Naive thymus-derived CD8-positive, alpha-beta T cell (primary cell): ENCODE data around the gene PLXNA1. TPM values are rescaled to one million over a fixed set of nuclear protein-coding genes. Genes with fewer than 3 reads are reported as not detected.
A peak's percentile ranks its signal among the peaks of the same experiment; 100 is the strongest.

Source experiments
- ATAC-seq, 2 donors: fragments of 150-1000 bp; cut with Tn5 transposase in 1 of 2; sonication (Bioruptor Pico), chemical (Tn5 transposase) in 1 of 2; 1 replicate in 1 of 2; 2 replicates in 1 of 2; pipeline ENCODE4 v1.10.0; 2021; ENCODE audit warnings: mild to moderate bottlenecking in 2 of 2, moderate library complexity in 2 of 2
- POLR2A ChIA-PET: fragments of 350-600 bp; sonication (Branson Sonifier 250); formaldehyde crosslinking; loops from one replicate; lab custom pipeline; 2021; ENCODE audit warnings: antibody characterized with exemption; lab: Charles Lee
- DNase-seq, 10 donors: peaks; one replicate each; pipeline versions ENCODE4 v3.0.0 to v3.0.0-alpha.2; 2020 to 2022
- H3K27ac Mint-ChIP-seq, 10 donors: one replicate each; pipeline ENCODE4 v1.8.0; 2020 to 2022; ENCODE audit warnings: mild to moderate bottlenecking in 10 of 10, mixed read lengths in 10 of 10, moderate library complexity in 4 of 10, inconsistent platforms in 1 of 10
- H3K27me3 Mint-ChIP-seq, 5 donors: one replicate each; pipeline ENCODE4 v1.8.0; 2021 to 2022; ENCODE audit warnings: mixed read lengths in 5 of 5
- H3K36me3 Mint-ChIP-seq, 3 donors: one replicate each; pipeline ENCODE4 v1.8.0; 2020 to 2022; ENCODE audit warnings: mixed read lengths in 3 of 3, mild to moderate bottlenecking in 2 of 3, inconsistent platforms in 1 of 3
- H3K4me1 Mint-ChIP-seq, 4 donors: one replicate each; pipeline ENCODE4 v1.8.0; 2021 to 2022; ENCODE audit warnings: mixed read lengths in 4 of 4
- H3K4me3 Mint-ChIP-seq, 10 donors: one replicate each; pipeline ENCODE4 v1.8.0; 2020 to 2022; ENCODE audit warnings: mild to moderate bottlenecking in 10 of 10, mixed read lengths in 10 of 10, moderate library complexity in 6 of 10, inconsistent platforms in 1 of 10
- H3K9me3 Mint-ChIP-seq, 9 donors: one replicate each; pipeline ENCODE4 v1.8.0; 2020 to 2022; ENCODE audit warnings: mixed read lengths in 9 of 9, mild to moderate bottlenecking in 3 of 9, inconsistent platforms in 1 of 9, moderate library complexity in 1 of 9
- polyA plus RNA-seq, 3 donors: library from polyadenylated mRNA; unstranded; fragments of 300-500 nt; fragmentation: Illumina TruSeq; gene quantifications; one replicate each; pipeline ENCODE4 v1.2.3, GENCODE V29; 2021
- total RNA-seq, 8 experiments: library from RNA in 2 of 8; stranded (reverse) in 2 of 8; gene quantifications; one replicate each; pipeline ENCODE4 v1.2.3 and lab custom pipeline; 2021 to 2026

The PLXNA1 gene
- total and polyA plus RNA-seq, 5 experiments from 2014 or later: 0.20 to 15.8 (median 0.59) TPM

DNA sequence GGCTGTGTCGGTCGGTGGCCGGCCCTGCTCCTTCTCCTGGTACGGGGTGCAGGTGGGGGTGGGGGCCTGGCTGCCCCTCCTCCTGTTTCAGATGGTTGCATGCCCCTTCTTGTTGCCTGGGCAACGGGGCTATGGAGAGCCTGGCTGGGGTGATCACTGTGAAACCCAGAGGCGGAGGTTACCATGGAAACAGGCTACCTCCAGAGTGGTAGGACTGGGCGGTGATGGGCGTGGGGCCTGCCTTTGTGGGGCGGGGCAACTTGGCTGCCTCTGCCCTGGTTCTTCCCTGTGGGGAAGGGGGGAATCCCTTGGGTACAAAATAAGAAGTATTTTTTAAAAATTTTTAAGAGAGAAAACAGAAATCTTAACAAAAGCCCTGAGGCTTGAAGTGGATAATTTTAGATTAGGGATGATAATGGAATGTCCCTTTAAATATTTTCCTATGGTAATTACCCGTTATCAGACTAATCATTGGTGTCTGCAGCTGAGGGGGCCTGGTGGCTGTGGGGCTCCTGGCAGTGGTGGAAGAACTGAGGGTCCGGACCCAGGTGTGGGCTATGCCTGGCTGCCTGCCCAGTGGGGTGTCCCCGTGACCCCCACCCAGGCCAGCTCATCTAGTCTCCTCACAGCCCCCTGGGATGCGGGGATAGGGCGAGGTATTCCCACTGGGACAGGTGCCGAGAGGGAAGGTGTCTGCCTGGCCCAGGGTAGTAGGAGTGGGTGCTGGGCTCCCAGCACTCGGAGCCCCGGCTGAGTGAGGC is 32.5 kb downstream of the PLXNA1 start:
- Mint-ChIP-seq H3K9me3 (no peaks in the 10 kb centered on the region), H3K36me3 (peaks cover 0 to 10% (median 7%) of the 10 kb centered on the region in 3 donors), H3K27ac (no peak overlapping the region), H3K27me3 (no peaks in the 10 kb centered on the region), H3K4me3 (no peak overlapping the region), H3K4me1 (no peaks in the 10 kb centered on the region)
- ATAC-seq (no peak), DNase-seq (no peak)
- POLR2A ChIA-PET: no interaction called here

DNA sequence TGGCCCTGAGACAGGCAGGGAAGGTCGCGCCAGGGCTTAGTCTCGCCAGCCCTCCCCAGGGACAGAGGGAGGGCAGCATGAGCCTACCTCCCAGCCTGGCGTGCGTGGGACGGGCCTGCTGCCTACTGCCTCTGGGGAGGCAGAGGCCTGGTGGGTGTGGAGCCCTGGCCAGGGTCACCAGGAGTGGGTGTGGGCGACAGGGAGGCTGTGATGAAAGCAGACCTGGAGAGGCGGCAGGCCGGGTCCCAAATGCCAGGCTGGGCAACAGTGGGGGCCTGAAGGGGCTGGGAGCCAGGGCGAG is 33.1 kb downstream of the PLXNA1 start:
- H3K36me3 Mint-ChIP-seq: peaks cover 0 to 10% (median 7%) of the 10 kb centered on the region in 3 donors
- H3K27me3 Mint-ChIP-seq: no peaks in the 10 kb centered on the region
- H3K4me1 Mint-ChIP-seq: no peaks in the 10 kb centered on the region
- DNase-seq (no peak), ATAC-seq (no peak)
- no peak overlapping the region for H3K4me3 Mint-ChIP-seq
- POLR2A ChIA-PET: no interaction called here
- no peaks in the 10 kb centered on the region for H3K9me3 Mint-ChIP-seq
- no peak overlapping the region for H3K27ac Mint-ChIP-seq

DNA sequence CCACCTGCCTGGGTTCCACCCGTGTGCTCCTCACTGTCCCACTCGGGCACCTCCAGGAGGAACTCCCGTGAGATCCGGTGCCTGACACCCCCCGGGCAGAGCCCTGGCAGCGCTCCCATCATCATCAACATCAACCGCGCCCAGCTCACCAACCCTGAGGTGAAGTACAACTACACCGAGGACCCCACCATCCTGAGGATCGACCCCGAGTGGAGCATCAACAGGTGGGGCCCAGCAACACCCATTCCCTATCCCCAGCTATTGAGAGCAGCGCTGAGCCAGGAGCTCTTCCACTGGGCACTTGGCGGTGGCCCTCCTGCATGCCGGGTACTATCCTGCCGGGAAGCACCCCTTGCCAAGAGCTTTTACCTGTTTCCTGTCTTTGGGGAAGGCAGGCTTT is 33.5 kb downstream of the PLXNA1 start:
- Mint-ChIP-seq H3K36me3 (peaks cover 0 to 10% (median 7%) of the 10 kb centered on the region in 3 donors), H3K27me3 (no peaks in the 10 kb centered on the region), H3K9me3 (no peaks in the 10 kb centered on the region), H3K4me3 (no peak overlapping the region), H3K27ac (no peak overlapping the region), H3K4me1 (no peaks in the 10 kb centered on the region)
- no peak for ATAC-seq
- POLR2A ChIA-PET: no interaction called here
- DNase-seq: no peak

DNA sequence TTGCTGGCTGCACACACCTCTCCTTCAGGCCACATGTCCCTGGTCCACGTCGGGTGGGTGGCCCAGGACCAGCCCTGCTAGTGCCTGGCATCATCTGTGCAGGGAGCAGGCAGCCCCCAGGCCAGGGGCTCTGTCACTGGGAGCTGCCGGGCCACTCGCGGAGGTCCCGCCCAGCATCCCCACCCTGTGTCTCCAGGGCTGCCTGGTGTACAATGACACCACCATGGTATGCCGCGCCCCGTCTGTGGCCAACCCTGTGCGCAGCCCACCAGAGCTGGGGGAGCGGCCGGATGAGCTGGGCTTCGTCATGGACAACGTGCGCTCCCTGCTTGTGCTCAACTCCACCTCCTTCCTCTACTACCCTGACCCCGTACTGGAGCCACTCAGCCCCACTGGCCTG is 34.3 kb downstream of the PLXNA1 start:
- Mint-ChIP-seq H3K4me3 (no peak overlapping the region), H3K27me3 (no peaks in the 10 kb centered on the region), H3K4me1 (no peaks in the 10 kb centered on the region), H3K9me3 (no peaks in the 10 kb centered on the region), H3K27ac (no peak overlapping the region), H3K36me3 (peaks cover 0 to 10% (median 7%) of the 10 kb centered on the region in 3 donors)
- ATAC-seq: no peak
- POLR2A ChIA-PET: no interaction called here
- DNase-seq: no peak

DNA sequence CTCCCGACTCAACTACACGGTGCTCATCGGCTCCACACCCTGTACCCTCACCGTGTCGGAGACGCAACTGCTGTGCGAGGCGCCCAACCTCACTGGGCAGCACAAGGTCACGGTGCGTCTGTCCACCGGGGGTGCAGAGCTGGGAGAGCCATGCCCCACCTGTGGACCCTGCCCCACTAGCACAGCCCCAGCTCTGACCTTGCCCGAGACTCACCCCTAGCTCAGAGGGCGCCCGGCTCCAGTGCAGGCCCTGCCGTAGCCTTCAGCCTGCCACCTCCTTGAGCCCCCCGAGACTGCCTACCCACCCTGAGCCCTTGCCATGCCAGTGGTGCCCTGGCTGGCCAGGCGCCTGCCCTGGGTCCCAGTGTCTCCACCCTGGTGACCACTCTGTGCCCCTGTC is 34.9 kb downstream of the PLXNA1 start:
- Mint-ChIP-seq H3K4me1 (no peaks in the 10 kb centered on the region), H3K27me3 (no peaks in the 10 kb centered on the region), H3K27ac (no peak overlapping the region), H3K4me3 (no peak overlapping the region), H3K36me3 (peaks cover 0 to 10% (median 7%) of the 10 kb centered on the region in 3 donors), H3K9me3 (no peaks in the 10 kb centered on the region)
- DNase-seq: no peak
- POLR2A ChIA-PET: no interaction called here
- no peak for ATAC-seq

DNA sequence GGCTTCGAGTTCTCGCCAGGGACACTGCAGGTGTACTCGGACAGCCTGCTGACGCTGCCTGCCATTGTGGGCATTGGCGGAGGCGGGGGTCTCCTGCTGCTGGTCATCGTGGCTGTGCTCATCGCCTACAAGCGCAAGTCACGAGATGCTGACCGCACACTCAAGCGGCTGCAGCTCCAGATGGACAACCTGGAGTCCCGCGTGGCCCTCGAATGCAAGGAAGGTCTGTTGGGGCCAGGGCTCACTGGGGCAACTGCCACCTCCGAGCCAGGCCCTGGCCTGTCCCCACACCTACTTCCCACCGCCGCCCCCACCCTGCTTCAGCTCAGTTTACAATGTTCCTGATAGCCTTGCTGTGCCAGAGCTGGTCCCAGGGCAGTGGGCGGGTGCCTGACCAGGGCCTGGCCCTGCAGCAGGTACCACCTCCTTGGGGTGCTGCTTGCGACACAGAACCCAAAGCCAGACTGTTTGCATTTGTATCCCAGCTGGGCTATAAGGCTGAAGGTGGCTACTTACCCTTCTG is 35.5 kb downstream of the PLXNA1 start:
- H3K36me3 Mint-ChIP-seq: peaks cover 0 to 10% (median 7%) of the 10 kb centered on the region in 3 donors
- ATAC-seq: no peak
- H3K9me3 Mint-ChIP-seq: no peaks in the 10 kb centered on the region
- DNase-seq: no peak
- H3K4me3 Mint-ChIP-seq: no peak overlapping the region
- no peaks in the 10 kb centered on the region for H3K27me3 Mint-ChIP-seq
- H3K4me1 Mint-ChIP-seq: no peaks in the 10 kb centered on the region
- no peak overlapping the region for H3K27ac Mint-ChIP-seq
- POLR2A ChIA-PET: no interaction called here

DNA sequence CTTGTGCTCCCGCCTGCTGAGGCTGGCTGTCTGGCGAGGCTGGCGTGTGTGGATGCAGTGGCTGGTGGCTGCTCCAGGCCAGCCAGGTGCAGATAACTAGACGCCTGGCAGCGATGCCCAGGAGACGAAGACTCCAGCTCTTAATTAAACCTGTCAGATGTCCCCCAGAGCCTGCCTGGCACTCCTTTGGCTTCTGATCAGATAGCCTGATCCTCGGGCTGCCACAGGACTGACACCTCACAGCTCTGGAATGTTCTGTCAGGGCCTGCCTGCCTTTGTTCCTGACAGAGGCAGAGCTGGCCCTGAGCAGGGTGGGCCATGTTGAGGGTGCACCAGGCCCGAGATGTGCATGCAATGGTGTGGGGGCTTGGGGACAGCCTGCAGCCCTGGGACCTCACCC is 36.5 kb downstream of the PLXNA1 start:
- no peaks in the 10 kb centered on the region for H3K4me1 Mint-ChIP-seq
- POLR2A ChIA-PET: no interaction called here
- no peak overlapping the region for H3K27ac Mint-ChIP-seq
- H3K27me3 Mint-ChIP-seq: no peaks in the 10 kb centered on the region
- DNase-seq (no peak), ATAC-seq (no peak)
- no peaks in the 10 kb centered on the region for H3K9me3 Mint-ChIP-seq
- H3K4me3 Mint-ChIP-seq: no peak overlapping the region
- H3K36me3 Mint-ChIP-seq: peaks cover 0 to 12% (median 7%) of the 10 kb centered on the region in 3 donors

DNA sequence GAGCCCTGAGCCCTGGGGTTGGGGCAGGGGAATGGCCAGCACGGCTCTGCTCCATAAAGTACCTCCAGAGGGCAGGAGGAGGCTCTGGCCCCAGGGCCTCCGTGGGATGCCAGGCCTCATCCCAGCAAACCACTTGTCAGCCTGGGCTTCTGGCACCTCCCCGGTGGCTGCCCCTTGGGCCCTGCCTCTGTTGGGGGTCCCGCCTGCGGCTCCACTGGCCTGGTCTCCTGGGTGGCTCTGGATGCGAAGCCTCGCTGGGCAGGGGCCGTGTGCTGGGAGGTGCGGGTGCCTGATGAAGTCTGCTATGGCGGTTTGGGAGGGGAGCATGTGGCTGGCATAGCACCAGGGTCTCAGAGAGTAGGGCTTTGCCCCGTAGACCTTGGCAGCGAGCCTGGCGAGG is 37.6 kb downstream of the PLXNA1 start:
- H3K4me3 Mint-ChIP-seq: no peak overlapping the region
- H3K27ac Mint-ChIP-seq: no peak overlapping the region
- H3K27me3 Mint-ChIP-seq: no peaks in the 10 kb centered on the region
- ATAC-seq: no peak
- H3K4me1 Mint-ChIP-seq: peaks cover 0 to 2% (median 0%) of the 10 kb centered on the region in 4 donors
- peaks cover 0 to 6% (median 4%) of the 10 kb centered on the region in 3 donors for H3K36me3 Mint-ChIP-seq
- DNase-seq: no peak
- POLR2A ChIA-PET: no interaction called here
- H3K9me3 Mint-ChIP-seq: no peaks in the 10 kb centered on the region

DNA sequence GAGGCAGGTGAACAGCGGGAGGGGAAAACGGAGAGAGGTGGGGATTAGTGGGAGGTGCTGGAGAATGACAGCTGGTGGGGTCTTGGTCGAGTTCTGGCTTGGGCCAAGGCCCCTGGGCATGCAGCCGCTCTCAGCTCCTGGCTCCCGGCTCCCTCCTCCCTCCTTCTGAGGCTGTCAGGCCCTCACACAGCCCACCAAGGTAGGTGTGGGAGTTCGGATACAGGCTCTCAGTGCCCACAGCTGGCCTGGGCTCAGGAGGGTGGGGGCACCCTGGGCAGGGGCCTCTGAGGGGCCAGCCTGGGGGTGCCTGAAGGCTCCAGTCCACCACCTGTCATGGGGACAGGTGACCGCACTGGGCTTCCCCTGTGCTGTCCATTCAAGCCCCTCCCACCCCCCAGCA is 39.9 kb downstream of the PLXNA1 start:
- Mint-ChIP-seq H3K27ac (no peak overlapping the region), H3K36me3 (peaks cover 0 to 3% (median 2%) of the 10 kb centered on the region in 3 donors), H3K4me1 (peaks cover 0 to 3% (median 0%) of the 10 kb centered on the region in 4 donors), H3K9me3 (no peaks in the 10 kb centered on the region), H3K4me3 (no peak overlapping the region), H3K27me3 (no peaks in the 10 kb centered on the region)
- DNase-seq (no peak), ATAC-seq (no peak)
- POLR2A ChIA-PET: no interaction called here

DNA sequence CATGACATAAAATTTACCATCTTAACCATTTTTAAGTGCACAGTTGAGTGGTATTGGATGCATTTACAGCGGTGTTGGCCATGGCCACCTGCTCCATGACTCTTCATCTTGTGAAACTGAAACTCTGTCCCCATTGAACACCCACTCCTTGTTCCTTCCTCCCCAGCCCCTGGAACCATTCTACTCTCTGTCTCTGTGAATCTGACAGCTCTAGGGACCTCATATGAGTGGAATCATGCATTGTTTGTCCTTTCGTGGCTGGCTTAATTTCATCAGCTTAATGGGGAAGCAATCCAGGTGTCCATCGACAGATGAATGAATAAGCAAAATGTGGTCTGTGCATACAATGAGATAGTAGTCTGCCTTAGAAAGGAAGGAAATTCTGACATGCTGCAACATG is 42.5 kb downstream of the PLXNA1 start:
- Mint-ChIP-seq H3K27me3 (no peaks in the 10 kb centered on the region), H3K27ac (peak overlapping the region in 2 of 10 donors; percentile 34 to 56), H3K36me3 (peaks cover 0 to 4% (median 2%) of the 10 kb centered on the region in 3 donors), H3K4me1 (peaks cover 0 to 3% (median 0%) of the 10 kb centered on the region in 4 donors), H3K9me3 (no peaks in the 10 kb centered on the region), H3K4me3 (no peak overlapping the region)
- DNase-seq: no peak
- POLR2A ChIA-PET: no interaction called here
- no peak for ATAC-seq

DNA sequence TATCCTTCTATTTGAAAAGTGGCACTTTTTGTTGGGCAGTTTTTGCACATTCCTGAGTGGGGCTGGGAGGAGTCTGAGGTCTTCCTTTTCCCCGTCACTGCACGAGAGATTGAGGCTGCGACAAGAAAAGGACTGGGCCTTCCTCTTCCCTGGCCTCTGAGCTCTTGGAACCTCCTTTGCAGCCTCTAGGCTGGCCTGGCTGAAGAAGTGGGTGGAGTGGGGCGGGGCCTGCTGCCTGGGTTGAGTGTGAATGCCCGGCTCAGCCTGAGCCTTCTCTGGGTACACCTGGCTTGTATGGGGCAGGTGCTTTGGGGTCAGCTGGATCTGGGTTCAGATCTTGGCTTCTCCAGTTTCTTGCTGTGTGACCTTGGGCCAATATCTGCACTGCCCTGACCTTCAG is 43.1 kb downstream of the PLXNA1 start:
- no peak overlapping the region for H3K4me3 Mint-ChIP-seq
- ATAC-seq (no peak), DNase-seq (no peak)
- peaks cover 0 to 3% (median 0%) of the 10 kb centered on the region in 4 donors for H3K4me1 Mint-ChIP-seq
- no peaks in the 10 kb centered on the region for H3K9me3 Mint-ChIP-seq
- no peaks in the 10 kb centered on the region for H3K27me3 Mint-ChIP-seq
- POLR2A ChIA-PET: no interaction called here
- peaks cover 0 to 4% (median 2%) of the 10 kb centered on the region in 3 donors for H3K36me3 Mint-ChIP-seq
- H3K27ac Mint-ChIP-seq: no peak overlapping the region

DNA sequence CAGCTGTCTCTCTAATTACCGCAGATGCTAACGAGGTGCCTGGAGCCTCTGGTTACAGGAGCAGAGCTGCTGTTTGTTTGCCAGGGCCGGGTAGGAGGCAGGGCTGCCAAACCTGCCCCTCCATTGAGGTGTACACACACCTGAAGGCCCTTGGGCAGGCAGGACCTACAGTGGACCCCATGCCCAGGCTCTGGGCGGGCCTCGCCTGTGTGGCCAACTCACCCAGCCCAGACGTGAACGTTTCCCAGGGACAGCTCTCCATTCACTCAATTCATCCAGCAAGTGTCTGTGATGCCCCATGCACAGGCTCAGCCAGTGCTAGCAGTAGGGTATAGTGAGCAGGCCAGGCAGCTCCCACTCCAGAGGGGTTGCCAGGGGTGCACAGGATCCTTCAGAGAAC is 43.7 kb downstream of the PLXNA1 start:
- no peak for ATAC-seq
- H3K36me3 Mint-ChIP-seq: peaks cover 0 to 4% (median 2%) of the 10 kb centered on the region in 3 donors
- H3K27ac Mint-ChIP-seq: peak overlapping the region in 2 of 10 donors; percentile 25 to 29

DNA sequence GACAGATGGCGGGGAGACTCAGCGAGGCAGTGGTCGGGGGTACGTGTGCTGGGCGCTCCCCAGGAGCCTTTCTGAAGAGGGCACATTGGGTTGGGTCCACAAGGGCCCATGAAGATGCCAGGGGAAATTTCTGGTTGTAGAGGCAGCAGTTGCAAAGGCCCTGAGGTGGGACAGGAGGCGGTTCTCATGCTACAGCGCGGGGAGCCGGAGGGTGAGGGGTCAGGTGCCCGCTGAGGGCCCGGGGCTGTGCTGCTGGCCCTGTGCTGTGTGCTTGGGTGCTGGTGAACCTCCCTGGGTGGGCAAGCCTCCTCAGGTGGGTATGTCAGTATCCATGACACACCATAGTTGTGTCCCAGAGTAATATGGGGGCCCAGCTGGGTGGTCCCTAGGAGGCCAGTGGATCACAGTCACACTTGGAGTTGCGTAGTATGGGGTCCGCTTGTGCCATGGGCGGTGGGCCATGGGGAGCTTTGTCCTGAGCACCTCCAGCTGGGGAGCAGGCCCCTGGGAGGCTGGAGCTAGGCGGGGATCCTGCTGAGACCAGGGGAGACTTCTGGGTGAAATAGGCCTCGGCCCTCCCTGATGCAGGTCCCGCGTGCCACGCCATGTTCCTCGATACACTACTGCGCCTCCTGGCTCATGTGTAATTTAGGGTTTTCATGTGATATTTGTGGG is 44.3 kb downstream of the PLXNA1 start:
- Mint-ChIP-seq H3K27me3 (no peaks in the 10 kb centered on the region), H3K36me3 (peaks cover 0 to 4% (median 2%) of the 10 kb centered on the region in 3 donors), H3K27ac (peak overlapping the region in 2 of 10 donors; percentile 25 to 29), H3K4me1 (peaks cover 0 to 5% (median 0%) of the 10 kb centered on the region in 4 donors), H3K9me3 (no peaks in the 10 kb centered on the region), H3K4me3 (no peak overlapping the region)
- ATAC-seq: no peak
- POLR2A ChIA-PET: no interaction called here
- DNase-seq: no peak

More for the DNA sequence above, 43.7 kb downstream of the PLXNA1 start:
- H3K4me3 Mint-ChIP-seq: no peak overlapping the region
- no peak for DNase-seq
- H3K9me3 Mint-ChIP-seq: no peaks in the 10 kb centered on the region
- no peaks in the 10 kb centered on the region for H3K27me3 Mint-ChIP-seq
- POLR2A ChIA-PET: no interaction called here
- peaks cover 0 to 5% (median 0%) of the 10 kb centered on the region in 4 donors for H3K4me1 Mint-ChIP-seq
